Loucy (cell line): ENCODE data around the gene KRTAP2-1.

Experiments used
- CTCF ChIP-seq: fragments of 200-600 bp; sonication (generic); conservative IDR thresholded peaks from 2 replicates; pipeline ENCODE4 v1.5.1; 2014; ENCODE audit warnings: mild to moderate bottlenecking, antibody characterized with exemption, low read length
- EZH2phosphoT487 ChIP-seq: fragments of 200-600 bp; IDR thresholded peaks from 2 replicates; pipeline ENCODE4 v1.6.1; 2018; ENCODE audit warnings: antibody characterized with exemption, mild to moderate bottlenecking, moderate library complexity, borderline replicate concordance

- TF ChIP-seq CTCF = no peak
- no peak for TF ChIP-seq EZH2phosphoT487
These were observed 17.4 kb downstream of the KRTAP2-1 start, which contains the start of gene KRTAP1-4 for GRCh38 chr17:41029633-41030245.
